ENCODE measurements around the gene BLTP3A. TPM values are rescaled to one million over a fixed set of nuclear protein-coding genes. Genes with fewer than 3 reads are reported as not detected.

Gene BLTP3A
- total and polyA plus RNA-seq, 10 of the 15 experiments (the other 5 are each of a cell fraction or from before 2014, with no cell fraction given): 2.7 to 16.7 (median 9.9) TPM

DNA sequence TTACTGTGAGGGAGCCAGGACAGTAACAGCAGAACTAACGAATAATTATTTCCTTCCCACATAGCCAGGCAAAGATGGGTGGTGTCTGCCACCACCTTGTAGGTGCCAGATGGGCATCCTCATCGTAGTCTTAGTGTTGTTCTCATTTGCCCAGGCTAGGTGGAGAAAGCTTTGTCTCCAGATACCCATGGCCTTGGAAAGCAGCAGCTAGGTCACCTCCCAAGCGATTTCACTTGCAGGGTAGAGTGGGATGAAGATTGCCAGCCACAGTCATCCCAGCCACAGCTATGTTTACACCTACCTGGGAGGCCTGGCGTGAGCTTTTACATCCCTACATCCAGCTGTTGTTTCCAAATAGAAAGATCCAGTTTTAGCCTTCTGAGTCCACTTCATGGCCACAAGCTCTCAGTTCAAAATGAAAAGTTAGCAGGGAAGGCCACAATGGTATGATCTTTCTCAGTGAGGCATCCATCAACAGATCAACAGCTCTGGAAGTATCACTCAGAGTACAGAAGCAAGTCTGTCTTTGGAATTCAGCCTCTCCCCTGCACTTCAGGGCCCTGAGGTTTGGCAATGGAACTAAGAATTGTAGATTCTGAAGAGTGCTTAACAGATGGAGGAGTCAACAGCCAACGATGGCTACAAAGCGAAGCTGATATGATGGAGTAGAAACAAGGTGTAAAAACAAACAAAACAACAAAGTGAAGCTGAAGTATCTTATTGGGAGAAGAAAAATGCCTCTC is 45.6 kb upstream of the BLTP3A start (continued):
- no peak for TF ChIP-seq ZNF274 (IDR thresholded peaks at IDR 0.05; ENCODE audit: insufficient read depth, insufficient read length)

DNA sequence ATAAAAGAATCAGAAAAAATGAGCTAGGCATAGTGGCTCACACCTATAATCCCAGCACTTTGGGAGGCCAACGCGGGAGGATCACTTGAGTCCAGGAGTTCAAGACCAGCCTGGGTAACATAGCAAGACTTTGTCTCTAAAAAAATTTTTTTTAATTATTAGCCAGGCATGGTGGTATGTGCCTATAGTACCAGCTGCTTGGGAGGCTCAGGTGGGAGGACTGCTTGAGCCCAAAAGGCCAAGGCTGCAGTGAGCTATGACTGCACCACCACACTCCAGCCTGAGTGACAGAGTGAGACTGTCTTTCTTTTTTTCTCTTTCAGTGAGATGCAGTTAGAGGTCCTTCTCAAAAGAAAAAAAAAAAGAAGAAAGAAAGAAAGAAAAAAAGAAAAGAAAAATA is 43.1 kb upstream of the BLTP3A start:
- no peak overlapping the region for H3K9ac ChIP-seq (ENCODE audit: control insufficient read depth, insufficient read depth, low read length)
- intact Hi-C loops (cut with micrococcal nuclease; ENCODE audit: unreplicated experiment) (no loop called here), in situ Hi-C loops (cut with MboI) (no loop called here)
- SMC1A ChIA-PET (ENCODE audit: uncharacterized antibody, unreplicated experiment): interaction anchor here (0.6 to 1.1 kb wide), 2 partner anchors 25 to 144 kb away, joined by 3 to 4 read pairs; no protein-coding TSS in a partner anchor
- H3K4me1 ChIP-seq (ENCODE audit: control insufficient read depth, insufficient read depth, low read length): peaks cover 4% of the 10 kb centered on the region; the same call in 1 of the 2 replicates
- BruUV-seq (replicated peaks): no TSS peak
- TF ChIP-seq NFIC (IDR thresholded peaks at IDR 0.05; ENCODE audit: low read depth, low read length) (no peak), SREBF2 (IDR thresholded peaks at IDR 0.05; ENCODE audit: low read length) (no peak), FOXK2 (IDR thresholded peaks at IDR 0.05) (no peak), NRF1 (conservative IDR thresholded peaks at IDR 0.05; ENCODE audit: low read depth, low read length) (no peak), ZNF622 (IDR thresholded peaks at IDR 0.05) (no peak), SPI1 (IDR thresholded peaks at IDR 0.05; ENCODE audit: borderline replicate concordance, insufficient read depth, low read depth, low read length) (no peak), SUPT20H (IDR thresholded peaks at IDR 0.05; ENCODE audit: borderline replicate concordance, control insufficient read depth, low read depth, low read length) (no peak)
- TF ChIP-seq, protein P1, sequence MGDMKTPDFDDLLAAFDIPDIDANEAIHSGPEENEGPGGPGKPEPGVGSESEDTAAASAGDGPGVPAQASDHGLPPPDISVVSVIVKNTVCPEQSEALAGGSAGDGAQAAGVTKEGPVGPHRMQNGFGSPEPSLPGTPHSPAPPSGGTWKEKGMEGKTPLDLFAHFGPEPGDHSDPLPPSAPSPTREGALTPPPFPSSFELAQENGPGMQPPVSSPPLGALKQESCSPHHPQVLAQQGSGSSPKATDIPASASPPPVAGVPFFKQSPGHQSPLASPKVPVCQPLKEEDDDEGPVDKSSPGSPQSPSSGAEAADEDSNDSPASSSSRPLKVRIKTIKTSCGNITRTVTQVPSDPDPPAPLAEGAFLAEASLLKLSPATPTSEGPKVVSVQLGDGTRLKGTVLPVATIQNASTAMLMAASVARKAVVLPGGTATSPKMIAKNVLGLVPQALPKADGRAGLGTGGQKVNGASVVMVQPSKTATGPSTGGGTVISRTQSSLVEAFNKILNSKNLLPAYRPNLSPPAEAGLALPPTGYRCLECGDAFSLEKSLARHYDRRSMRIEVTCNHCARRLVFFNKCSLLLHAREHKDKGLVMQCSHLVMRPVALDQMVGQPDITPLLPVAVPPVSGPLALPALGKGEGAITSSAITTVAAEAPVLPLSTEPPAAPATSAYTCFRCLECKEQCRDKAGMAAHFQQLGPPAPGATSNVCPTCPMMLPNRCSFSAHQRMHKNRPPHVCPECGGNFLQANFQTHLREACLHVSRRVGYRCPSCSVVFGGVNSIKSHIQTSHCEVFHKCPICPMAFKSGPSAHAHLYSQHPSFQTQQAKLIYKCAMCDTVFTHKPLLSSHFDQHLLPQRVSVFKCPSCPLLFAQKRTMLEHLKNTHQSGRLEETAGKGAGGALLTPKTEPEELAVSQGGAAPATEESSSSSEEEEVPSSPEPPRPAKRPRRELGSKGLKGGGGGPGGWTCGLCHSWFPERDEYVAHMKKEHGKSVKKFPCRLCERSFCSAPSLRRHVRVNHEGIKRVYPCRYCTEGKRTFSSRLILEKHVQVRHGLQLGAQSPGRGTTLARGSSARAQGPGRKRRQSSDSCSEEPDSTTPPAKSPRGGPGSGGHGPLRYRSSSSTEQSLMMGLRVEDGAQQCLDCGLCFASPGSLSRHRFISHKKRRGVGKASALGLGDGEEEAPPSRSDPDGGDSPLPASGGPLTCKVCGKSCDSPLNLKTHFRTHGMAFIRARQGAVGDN (IDR thresholded peaks at IDR 0.05): no peak
- H3K9me3 ChIP-seq (replicated peaks; ENCODE audit: control insufficient read depth, insufficient read depth, low read length): no peaks in the 10 kb centered on the region
- DNase-seq (ENCODE audit: low read depth, low spot score) (no peak), FAIRE-seq (no peak), ATAC-seq (no peak)
- H3K27ac ChIP-seq (ENCODE audit: control insufficient read depth, insufficient read depth): no peak overlapping the region
- CTCF ChIA-PET: interaction anchor here (0.6 to 1.7 kb wide), 3 partner anchors 29 to 43 kb away, joined by 3 to 4 read pairs (median 4); partner anchors contain the start of gene BLTP3A
- RAD21 ChIA-PET (ENCODE audit: unreplicated experiment): no interaction called here
- H3K4me2 ChIP-seq (ENCODE audit: control insufficient read depth, insufficient read depth): no peak overlapping the region
- no peaks in the 10 kb centered on the region for H3K36me3 ChIP-seq (ENCODE audit: control insufficient read depth in 2 of 2, insufficient read depth in 2 of 2, low read length in 1 of 2)
- POLR2A ChIA-PET: interaction anchor here (0.5 to 0.6 kb wide), 2 partner anchors 13 to 75 kb away, joined by 3 read pairs; no protein-coding TSS in a partner anchor
- WGBS (ENCODE audit: insufficient coverage, insufficient replicate concordance, low lambda C conversion rate, missing lambda C conversion rate): 98% methylated on average over 2 of the region's 2 CpGs
- no peak overlapping the region for H3K4me3 ChIP-seq
- H3K27me3 ChIP-seq (replicated peaks in 1 of 2; ENCODE audit: control insufficient read depth in 2 of 2, insufficient read depth in 2 of 2, low read length in 1 of 2): no peaks in the 10 kb centered on the region
- no peaks in the 10 kb centered on the region for H4K20me1 ChIP-seq (ENCODE audit: control insufficient read depth, insufficient read depth)
- no peak overlapping the region for H2AFZ ChIP-seq (ENCODE audit: control insufficient read depth, low read depth, low read length)
- H3K79me2 ChIP-seq (ENCODE audit: control insufficient read depth, insufficient read depth, low read length): no peaks in the 10 kb centered on the region

Data from GM12878 (cell line).